ENCODE results near the gene CBY1. TPM values are rescaled to one million over a fixed set of nuclear protein-coding genes. Genes with fewer than 3 reads are reported as not detected.
"Not testable (repeated sequence)": the region's sequence is repeated elsewhere in the genome, so short reads cannot be mapped to it uniquely, and the experiment has no call there.

Gene CBY1
- total RNA-seq, 1 experiment from 2014 or later: 13.2 TPM

- no peaks in the 10 kb centered on the region for H3K9me2 ChIP-seq (replicated peaks; ENCODE audit: insufficient read depth, low read length)
- no peaks in the 10 kb centered on the region for H3K79me2 ChIP-seq (ENCODE audit: low read length)
- peaks cover 11% of the 10 kb centered on the region for H3K36me3 ChIP-seq (ENCODE audit: insufficient read depth, low read length)
- DNase-seq: no peak
- no peak overlapping the region for H3K9ac ChIP-seq (ENCODE audit: low read length)
- H3K4me3 ChIP-seq (ENCODE audit: low read length): no peak overlapping the region
- H2AFZ ChIP-seq (ENCODE audit: low read length): no peak overlapping the region
- no peak overlapping the region for H3K4me2 ChIP-seq (ENCODE audit: low read depth, low read length, poor library complexity, severe bottlenecking)
- H3K4me1 ChIP-seq (ENCODE audit: low read length): peaks cover 5% of the 10 kb centered on the region
- peaks cover 5% of the 10 kb centered on the region; the same call in 1 of the 2 replicates for H3K9me3 ChIP-seq (ENCODE audit: low read length)
- no peaks in the 10 kb centered on the region for H3K27me3 ChIP-seq (ENCODE audit: low read length)
- no peak overlapping the region for H3K27ac ChIP-seq (ENCODE audit: low read length)
- H4K20me1 ChIP-seq (ENCODE audit: insufficient read depth, low read depth, low read length): no peaks in the 10 kb centered on the region
These were observed 41.9 kb upstream of the CBY1 start for GRCh38 chr22:38614332-38615063.

DNA sequence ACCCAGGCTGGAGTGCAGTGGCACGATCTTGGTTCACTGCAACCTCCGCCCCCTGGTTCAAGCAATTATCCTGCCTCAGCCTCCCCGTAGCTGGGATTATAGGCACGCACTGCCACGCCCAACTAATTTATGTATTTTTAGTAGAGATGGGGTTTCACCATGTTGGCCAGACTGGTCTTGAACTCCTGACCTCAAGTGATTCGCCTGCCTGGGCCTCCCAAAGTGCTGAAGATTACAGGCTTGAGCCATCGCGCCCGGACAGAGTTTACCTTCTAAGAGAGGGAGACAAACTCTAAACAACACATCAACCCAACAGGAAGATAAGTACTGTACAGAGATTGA, 41.4 kb upstream of the CBY1 start:
- H3K36me3 ChIP-seq (ENCODE audit: insufficient read depth, low read length): peaks cover 11% of the 10 kb centered on the region
- not testable (repeated sequence) for H3K9me2 ChIP-seq (replicated peaks; ENCODE audit: insufficient read depth, low read length); H3K4me2 ChIP-seq (ENCODE audit: low read depth, low read length, poor library complexity, severe bottlenecking); DNase-seq; H2AFZ ChIP-seq (ENCODE audit: low read length); H3K9ac ChIP-seq (ENCODE audit: low read length); H3K4me3 ChIP-seq (ENCODE audit: low read length); H4K20me1 ChIP-seq (ENCODE audit: insufficient read depth, low read depth, low read length); H3K27me3 ChIP-seq (ENCODE audit: low read length); H3K4me1 ChIP-seq (ENCODE audit: low read length); H3K79me2 ChIP-seq (ENCODE audit: low read length); H3K9me3 ChIP-seq (ENCODE audit: low read length); H3K27ac ChIP-seq (ENCODE audit: low read length)

DNA sequence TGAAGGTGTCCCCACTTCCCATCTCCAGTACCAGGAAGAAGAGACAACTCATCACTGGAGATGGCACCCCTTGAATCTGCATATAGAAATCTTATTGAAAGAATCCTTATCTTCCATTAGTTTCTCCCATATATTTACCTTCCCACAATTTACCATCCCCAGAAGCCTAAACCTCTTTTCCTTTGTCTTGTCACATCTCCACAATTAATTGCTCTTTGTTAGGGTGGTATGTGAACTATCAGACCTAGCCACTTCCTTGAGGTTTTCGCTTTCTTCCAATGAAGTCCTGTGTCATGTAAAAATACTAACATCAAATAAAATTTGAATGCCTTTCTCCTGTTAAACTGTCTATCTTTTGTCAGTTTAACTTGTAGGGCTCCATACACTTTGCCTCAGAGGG, 38.2 kb upstream of the CBY1 start:
- Histone ChIP-seq H3K27ac (ENCODE audit: low read length) (no peak overlapping the region), H3K79me2 (ENCODE audit: low read length) (no peaks in the 10 kb centered on the region), H3K4me2 (ENCODE audit: low read depth, low read length, poor library complexity, severe bottlenecking) (no peak overlapping the region), H2AFZ (ENCODE audit: low read length) (no peak overlapping the region), H3K36me3 (ENCODE audit: insufficient read depth, low read length) (peaks cover 11% of the 10 kb centered on the region), H3K9me2 (replicated peaks; ENCODE audit: insufficient read depth, low read length) (no peaks in the 10 kb centered on the region), H3K4me3 (ENCODE audit: low read length) (no peak overlapping the region), H3K27me3 (ENCODE audit: low read length) (no peaks in the 10 kb centered on the region), H3K4me1 (ENCODE audit: low read length) (peaks cover 5% of the 10 kb centered on the region), H3K9me3 (ENCODE audit: low read length) (peaks cover 5% of the 10 kb centered on the region; the same call in 1 of the 2 replicates), H3K9ac (ENCODE audit: low read length) (no peak overlapping the region), H4K20me1 (ENCODE audit: insufficient read depth, low read depth, low read length) (no peaks in the 10 kb centered on the region)
- DNase-seq: no peak

- no peak overlapping the region for H3K4me2 ChIP-seq (ENCODE audit: low read depth, low read length, poor library complexity, severe bottlenecking)
- H3K4me1 ChIP-seq (ENCODE audit: low read length): peaks cover 5% of the 10 kb centered on the region
These were observed 37.8 kb upstream of the CBY1 start for GRCh38 chr22:38618682-38619081.

GRCh38 chr22:38623351-38623750, 33.1 kb upstream of the CBY1 start:
- no peak overlapping the region for H3K4me2 ChIP-seq (ENCODE audit: low read depth, low read length, poor library complexity, severe bottlenecking)

More at GRCh38 chr22:38618682-38619081, 37.8 kb upstream of the CBY1 start:
- H3K27me3 ChIP-seq (ENCODE audit: low read length): no peaks in the 10 kb centered on the region
- peaks cover 5% of the 10 kb centered on the region; the same call in 1 of the 2 replicates for H3K9me3 ChIP-seq (ENCODE audit: low read length)
- no peak overlapping the region for H3K4me3 ChIP-seq (ENCODE audit: low read length)
- no peak overlapping the region for H3K9ac ChIP-seq (ENCODE audit: low read length)
- no peaks in the 10 kb centered on the region for H3K9me2 ChIP-seq (replicated peaks; ENCODE audit: insufficient read depth, low read length)
- H2AFZ ChIP-seq (ENCODE audit: low read length): no peak overlapping the region
- H3K79me2 ChIP-seq (ENCODE audit: low read length): no peaks in the 10 kb centered on the region
- no peak for DNase-seq
- no peak overlapping the region for H3K27ac ChIP-seq (ENCODE audit: low read length)
- H3K36me3 ChIP-seq (ENCODE audit: insufficient read depth, low read length): peaks cover 11% of the 10 kb centered on the region
- no peaks in the 10 kb centered on the region for H4K20me1 ChIP-seq (ENCODE audit: insufficient read depth, low read depth, low read length)

DNA sequence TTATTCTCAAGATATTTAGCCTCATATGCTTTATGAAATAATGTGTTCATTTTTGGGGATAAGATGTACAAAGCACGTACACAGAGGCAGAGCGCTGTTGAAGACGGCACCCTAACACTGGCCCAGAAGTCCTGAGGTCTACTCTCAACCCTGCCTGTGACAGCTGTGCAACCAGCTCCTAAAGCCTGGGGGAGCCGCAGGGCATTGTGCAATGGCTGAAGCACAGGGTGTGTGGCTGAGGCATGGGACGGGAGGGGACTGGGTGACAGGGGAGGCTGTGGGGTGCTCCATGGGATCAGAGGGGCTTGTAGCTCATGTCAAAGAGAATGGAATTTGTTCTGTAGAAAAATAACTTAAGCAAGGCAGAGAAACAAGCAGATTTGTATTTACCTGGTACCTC, 28.0 kb upstream of the CBY1 start:
- H3K9ac ChIP-seq (ENCODE audit: low read length): no peak overlapping the region
- H3K9me3 ChIP-seq (ENCODE audit: low read length): no peaks in the 10 kb centered on the region
- H3K4me3 ChIP-seq (ENCODE audit: low read length): no peak overlapping the region
- no peak overlapping the region for H3K27ac ChIP-seq (ENCODE audit: low read length)
- no peaks in the 10 kb centered on the region for H3K36me3 ChIP-seq (ENCODE audit: insufficient read depth, low read length)
- H3K4me2 ChIP-seq (ENCODE audit: low read depth, low read length, poor library complexity, severe bottlenecking): no peak overlapping the region
- DNase-seq: no peak
- no peaks in the 10 kb centered on the region for H4K20me1 ChIP-seq (ENCODE audit: insufficient read depth, low read depth, low read length)
- H3K9me2 ChIP-seq (replicated peaks; ENCODE audit: insufficient read depth, low read length): no peaks in the 10 kb centered on the region
- H2AFZ ChIP-seq (ENCODE audit: low read length): no peak overlapping the region
- no peaks in the 10 kb centered on the region for H3K27me3 ChIP-seq (ENCODE audit: low read length)
- no peaks in the 10 kb centered on the region for H3K4me1 ChIP-seq (ENCODE audit: low read length)
- H3K79me2 ChIP-seq (ENCODE audit: low read length): no peaks in the 10 kb centered on the region

More at GRCh38 chr22:38623351-38623750, 33.1 kb upstream of the CBY1 start:
- Histone ChIP-seq H4K20me1 (ENCODE audit: insufficient read depth, low read depth, low read length) (no peaks in the 10 kb centered on the region), H3K9me2 (replicated peaks; ENCODE audit: insufficient read depth, low read length) (no peaks in the 10 kb centered on the region), H3K27me3 (ENCODE audit: low read length) (no peaks in the 10 kb centered on the region), H3K4me1 (ENCODE audit: low read length) (no peaks in the 10 kb centered on the region; the same call in 1 of the 2 replicates), H2AFZ (ENCODE audit: low read length) (no peak overlapping the region), H3K9ac (ENCODE audit: low read length) (no peak overlapping the region), H3K79me2 (ENCODE audit: low read length) (no peaks in the 10 kb centered on the region), H3K36me3 (ENCODE audit: insufficient read depth, low read length) (peaks cover 1% of the 10 kb centered on the region), H3K9me3 (ENCODE audit: low read length) (peaks cover 1% of the 10 kb centered on the region; the same call in 1 of the 2 replicates), H3K4me3 (ENCODE audit: low read length) (no peak overlapping the region), H3K27ac (ENCODE audit: low read length) (no peak overlapping the region)
- no peak for DNase-seq

GRCh38 chr22:38629108-38629507, 27.3 kb upstream of the CBY1 start:
- Histone ChIP-seq H3K36me3 (ENCODE audit: insufficient read depth, low read length) (no peaks in the 10 kb centered on the region), H3K27ac (ENCODE audit: low read length) (no peak overlapping the region), H2AFZ (ENCODE audit: low read length) (no peak overlapping the region), H3K9me3 (ENCODE audit: low read length) (no peaks in the 10 kb centered on the region), H4K20me1 (ENCODE audit: insufficient read depth, low read depth, low read length) (no peaks in the 10 kb centered on the region), H3K79me2 (ENCODE audit: low read length) (no peaks in the 10 kb centered on the region), H3K9me2 (replicated peaks; ENCODE audit: insufficient read depth, low read length) (no peaks in the 10 kb centered on the region), H3K27me3 (ENCODE audit: low read length) (no peaks in the 10 kb centered on the region), H3K9ac (ENCODE audit: low read length) (no peak overlapping the region), H3K4me2 (ENCODE audit: low read depth, low read length, poor library complexity, severe bottlenecking) (no peak overlapping the region), H3K4me3 (ENCODE audit: low read length) (no peak overlapping the region), H3K4me1 (ENCODE audit: low read length) (no peaks in the 10 kb centered on the region)
- no peak for DNase-seq

- no peaks in the 10 kb centered on the region for H3K27me3 ChIP-seq (ENCODE audit: low read length)
- no peaks in the 10 kb centered on the region for H3K79me2 ChIP-seq (ENCODE audit: low read length)
- no peak overlapping the region for H3K27ac ChIP-seq (ENCODE audit: low read length)
- H2AFZ ChIP-seq (ENCODE audit: low read length): no peak overlapping the region
- no peak for DNase-seq
- no peak overlapping the region for H3K4me3 ChIP-seq (ENCODE audit: low read length)
- no peaks in the 10 kb centered on the region for H4K20me1 ChIP-seq (ENCODE audit: insufficient read depth, low read depth, low read length)
- no peak overlapping the region for H3K9ac ChIP-seq (ENCODE audit: low read length)
- H3K4me2 ChIP-seq (ENCODE audit: low read depth, low read length, poor library complexity, severe bottlenecking): no peak overlapping the region
- H3K9me3 ChIP-seq (ENCODE audit: low read length): no peaks in the 10 kb centered on the region
- no peaks in the 10 kb centered on the region for H3K4me1 ChIP-seq (ENCODE audit: low read length)
- H3K9me2 ChIP-seq (replicated peaks; ENCODE audit: insufficient read depth, low read length): no peaks in the 10 kb centered on the region
- H3K36me3 ChIP-seq (ENCODE audit: insufficient read depth, low read length): no peaks in the 10 kb centered on the region
These were observed 24.7 kb upstream of the CBY1 start for GRCh38 chr22:38631724-38632123.

Data from Karpas-422 (cell line).